Panc1 (cell line): Measurements from ENCODE around the gene SLC46A3. TPM values are rescaled to one million over a fixed set of nuclear protein-coding genes. Genes with fewer than 3 reads are reported as not detected.

Source experiments
- ATAC-seq: fragments of 200-7000 bp; cut with Tn5 transposase; 2 replicates; pipeline ENCODE4 v1.9.1; 2020; ENCODE audit warnings: mild to moderate bottlenecking, moderate library complexity
- BruUV-seq: library from RNA; stranded (reverse); fragments of 400-500 nt; replicated peaks from 2 replicates; lab custom pipeline; 2021; lab: Mats Ljungman, UMichigan
- CTCF ChIA-PET: fragments of 300-600 bp; sonication (Branson Sonifier 250); formaldehyde crosslinking; loops from one replicate; lab custom pipeline; 2022; ENCODE audit warnings: antibody characterized with exemption; lab: Charles Lee
- POLR2A ChIA-PET: fragments of 300-600 bp; sonication (Branson Sonifier 250); formaldehyde crosslinking; loops from one replicate; lab custom pipeline; 2022; ENCODE audit warnings: antibody characterized with exemption; lab: Charles Lee
- DNase-seq: peaks from one replicate; pipeline ENCODE4 v3.0.0-alpha.2; 2010; ENCODE audit warnings: low read depth, low spot score
- H3K27ac ChIP-seq: 2 replicates; pipeline ENCODE4 v1.5.1; 2011; ENCODE audit warnings: mild to moderate bottlenecking, low read length, inconsistent platforms
- H3K27me3 ChIP-seq: fragments of 200-500 bp; sonication (Bioruptor generic); 2 replicates; pipeline ENCODE4 v1.6.0; 2014; ENCODE audit warnings: low read length, inconsistent platforms; ENCODE audit not compliant: control insufficient read depth, insufficient read depth
- H3K36me3 ChIP-seq: fragments of 200-500 bp; sonication (Bioruptor generic); 2 replicates; pipeline ENCODE4 v1.5.1; 2014; ENCODE audit warnings: inconsistent platforms, mild to moderate bottlenecking, low read length, moderate library complexity; ENCODE audit not compliant: control insufficient read depth, insufficient read depth
- H3K4me1 ChIP-seq: 2 replicates; pipeline ENCODE4 v1.5.1; 2011; ENCODE audit warnings: inconsistent platforms, mild to moderate bottlenecking, low read length, moderate library complexity; ENCODE audit not compliant: control insufficient read depth, insufficient read depth
- H3K4me3 ChIP-seq, 2 experiments: 2 replicates each; pipeline ENCODE4 v1.5.1; 2011 to 2012; ENCODE audit warnings: low read depth in 2 of 2, low read length in 2 of 2, mild to moderate bottlenecking in 2 of 2, inconsistent platforms in 1 of 2, moderate library complexity in 1 of 2
- H3K9me3 ChIP-seq: fragments of 200-500 bp; sonication (Bioruptor generic); 2 replicates; pipeline ENCODE4 v1.5.1; 2014; ENCODE audit warnings: low read depth, mild to moderate bottlenecking, inconsistent platforms, low read length, moderate library complexity; ENCODE audit not compliant: control insufficient read depth, insufficient read depth
- CTCF ChIP-seq: fragments of 450-650 bp; IDR thresholded peaks from 2 replicates; pipeline ENCODE4 v1.5.1; 2017; ENCODE audit warnings: mild to moderate bottlenecking
- POLR2AphosphoS5 ChIP-seq: IDR thresholded peaks from 2 replicates; pipeline ENCODE4 v1.6.1; 2012; ENCODE audit warnings: mild to moderate bottlenecking, low read depth, low read length, moderate library complexity
- REST ChIP-seq, 2 experiments: IDR thresholded peaks; 2 replicates each; pipeline ENCODE4 v1.6.1; 2011 to 2012; ENCODE audit warnings: low read depth in 2 of 2, control low read depth in 1 of 2, low read length in 1 of 2, mild to moderate bottlenecking in 1 of 2, moderate library complexity in 1 of 2; ENCODE audit not compliant: insufficient read depth in 1 of 2
- SIN3A ChIP-seq: IDR thresholded peaks from 2 replicates; pipeline ENCODE4 v1.6.1; 2012; ENCODE audit warnings: low read depth, mild to moderate bottlenecking, low read length, moderate library complexity, borderline replicate concordance; ENCODE audit not compliant: insufficient read depth
- TCF7L2 ChIP-seq: IDR thresholded peaks from 2 replicates; pipeline ENCODE4 v1.6.1; 2011; ENCODE audit warnings: mild to moderate bottlenecking, low read depth, low read length, inconsistent platforms
- in situ Hi-C: cut with HindIII; loops from 2 replicates; pipeline ENCODE4 v1.10.0; 2016; ENCODE audit warnings: low sequenced_read_pairs, low pct_unique_long_range_greater_than_20kb
- intact Hi-C: fragments of 100-400 bp; cut with micrococcal nuclease; formaldehyde crosslinking; loops from one replicate; pipeline ENCODE4 v1.10.0; 2022; ENCODE audit not compliant: unreplicated experiment
- total RNA-seq: library from RNA; stranded (reverse); gene quantifications from one replicate; pipeline ENCODE4 v1.2.1, GENCODE V29; 2021; ENCODE audit not compliant: unreplicated experiment

The SLC46A3 gene
- total RNA-seq, 1 experiment from 2014 or later = 5.5 TPM

GRCh38 chr13:28679628-28680027 is 39.1 kb downstream of the SLC46A3 start:
- no peaks in the 10 kb centered on the region for H3K27me3 ChIP-seq
- no peak for ATAC-seq
- no TSS peak for BruUV-seq
- DNase-seq = no peak
- TF ChIP-seq CTCF (peak; percentile 27; the same call in 1 of the 2 replicates), TCF7L2 (no peak)
- intact Hi-C loops = loop anchor here (5.0 kb wide), 1 partner anchor 118 kb away; no protein-coding TSS in a partner anchor
- H3K36me3 ChIP-seq = peaks cover 11% of the 10 kb centered on the region
- H3K9me3 ChIP-seq = no peaks in the 10 kb centered on the region
- no peaks in the 10 kb centered on the region for H3K4me1 ChIP-seq
- H3K4me3 ChIP-seq = no peak overlapping the region
- ChIA-PET POLR2A (no interaction called here), CTCF (interaction anchor here (0.6 kb wide), 2 partner anchors 117 to 525 kb away, joined by 3 to 16 read pairs; no protein-coding TSS in a partner anchor)
- in situ Hi-C loops = no loop called here
- no peak overlapping the region for H3K27ac ChIP-seq

GRCh38 chr13:28678809-28679208 is 40.0 kb downstream of the SLC46A3 start:
- ATAC-seq (no peak), DNase-seq (no peak)
- H3K9me3 ChIP-seq = no peaks in the 10 kb centered on the region
- no peaks in the 10 kb centered on the region for H3K4me1 ChIP-seq
- TF ChIP-seq REST (IDR thresholded peaks at IDR 0.05; ENCODE audit: insufficient read depth in 1 of 2, low read depth in 2 of 2, low read length in 1 of 2) = no peak
- TF ChIP-seq CTCF = no peak
- TF ChIP-seq TCF7L2 = no peak
- no peak for TF ChIP-seq POLR2AphosphoS5
- TF ChIP-seq SIN3A = no peak
- H3K27me3 ChIP-seq = no peaks in the 10 kb centered on the region
- H3K4me3 ChIP-seq = no peak overlapping the region
- intact Hi-C loops (no loop called here), in situ Hi-C loops (no loop called here)
- H3K27ac ChIP-seq = no peak overlapping the region
- ChIA-PET CTCF (no interaction called here), POLR2A (no interaction called here)
- peaks cover 11% of the 10 kb centered on the region for H3K36me3 ChIP-seq
- no TSS peak for BruUV-seq
